Stimulated activated CD8-positive, alpha-beta memory T cell treated with anti-CD3 and anti-CD28 coated beads, Interleukin-15, amount 100 ng/mL, for 24 hours (primary cell): Measurements from ENCODE around the gene IL1R1.

ENCODE experiments used
- DNase-seq: peaks from one replicate; pipeline ENCODE4 v3.0.0-alpha.2; 2020; ENCODE audit warnings: low read depth

The IL1R1 gene

DNA sequence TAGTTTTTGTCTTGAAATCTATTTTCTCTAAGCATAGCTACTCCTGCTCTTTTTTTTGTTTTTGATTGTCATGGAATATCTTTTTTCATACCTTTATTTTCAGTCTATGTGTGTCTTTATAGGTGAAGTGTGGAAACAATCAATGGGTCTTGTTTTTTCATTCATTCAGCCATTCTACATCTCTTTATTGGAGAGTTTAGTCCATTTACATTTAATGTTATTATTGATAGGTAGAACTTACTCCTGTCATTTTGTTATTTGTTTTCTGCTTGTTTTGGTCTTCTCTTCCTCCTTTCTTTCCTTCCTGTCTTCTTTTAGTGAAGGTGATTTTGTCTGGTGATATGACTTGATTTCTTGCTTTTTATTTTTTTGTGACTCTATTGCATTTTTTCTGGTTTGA is 62.1 kb downstream of the IL1R1 start:
- no peak for DNase-seq

DNA sequence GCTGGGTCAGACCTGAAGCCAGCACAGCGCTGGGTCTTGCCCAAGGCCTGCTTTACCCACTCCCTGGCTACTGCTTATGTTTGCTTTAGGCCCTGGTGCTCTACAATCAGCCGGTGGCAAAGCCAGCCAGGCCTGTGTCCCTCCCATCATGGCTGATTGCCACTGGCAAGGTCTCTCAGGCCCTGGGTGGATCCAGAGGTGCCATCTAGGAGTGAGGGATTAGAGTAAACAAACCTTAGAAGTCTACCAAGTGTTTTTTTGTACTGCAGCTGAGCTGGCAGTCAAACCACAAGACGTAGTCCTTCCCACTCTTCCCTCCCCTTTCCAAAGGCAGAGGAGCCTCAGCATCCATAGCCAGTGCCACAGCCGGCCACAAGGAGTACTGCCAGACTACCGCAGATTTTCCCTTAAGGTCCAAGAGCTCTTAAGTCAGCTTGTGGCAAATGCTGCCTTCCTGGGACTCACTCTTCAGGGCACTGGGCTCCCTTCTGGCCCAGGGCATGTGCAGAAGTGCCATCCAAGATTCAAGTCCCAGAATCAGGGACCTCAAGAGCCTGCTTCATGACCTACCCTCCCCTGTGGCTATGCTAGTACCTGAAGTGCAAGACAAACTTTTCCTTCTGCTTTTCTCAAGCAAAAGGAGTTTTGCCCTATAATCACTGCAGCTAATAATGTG is 64.3 kb downstream of the IL1R1 start:
- no peak for DNase-seq

DNA sequence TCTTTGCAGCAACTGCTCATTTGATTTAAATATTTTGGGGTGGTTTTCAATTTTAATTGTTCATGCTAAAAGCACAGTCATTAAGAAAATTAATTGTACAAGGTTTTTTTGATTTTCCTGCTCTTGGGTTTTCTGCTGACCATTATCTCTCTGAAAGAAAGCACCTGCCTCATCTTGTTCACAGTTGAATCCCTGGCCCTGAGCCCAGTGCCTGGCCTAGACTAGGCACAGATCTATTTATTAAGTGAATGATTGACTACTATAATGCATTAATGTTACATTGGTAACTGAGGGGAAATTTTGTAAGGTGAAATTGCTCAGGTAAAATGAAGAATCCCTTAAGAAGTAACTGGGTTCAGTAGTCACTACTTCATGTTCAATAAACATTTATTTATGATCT is 66.2 kb downstream of the IL1R1 start:
- no peak for DNase-seq

DNA sequence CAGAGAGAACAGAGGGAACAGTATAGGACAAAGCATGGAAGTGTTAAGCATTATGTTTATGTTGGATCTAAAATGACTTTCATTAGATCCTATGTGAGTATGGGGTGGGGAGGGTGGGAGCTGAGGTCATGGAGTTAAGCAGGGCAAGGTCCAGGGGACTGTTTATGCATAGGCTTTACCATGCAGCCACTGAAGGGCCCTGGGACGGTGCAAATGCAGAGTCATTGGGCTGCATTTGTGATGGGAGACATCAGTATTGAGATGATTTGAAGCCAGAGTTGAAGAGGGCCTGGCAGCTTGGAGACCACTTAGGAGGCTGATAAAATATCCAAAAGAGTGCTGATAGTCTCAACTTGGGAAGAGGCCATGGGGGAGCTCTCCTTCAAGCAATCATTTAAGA is 66.9 kb downstream of the IL1R1 start:
- no peak for DNase-seq

DNA sequence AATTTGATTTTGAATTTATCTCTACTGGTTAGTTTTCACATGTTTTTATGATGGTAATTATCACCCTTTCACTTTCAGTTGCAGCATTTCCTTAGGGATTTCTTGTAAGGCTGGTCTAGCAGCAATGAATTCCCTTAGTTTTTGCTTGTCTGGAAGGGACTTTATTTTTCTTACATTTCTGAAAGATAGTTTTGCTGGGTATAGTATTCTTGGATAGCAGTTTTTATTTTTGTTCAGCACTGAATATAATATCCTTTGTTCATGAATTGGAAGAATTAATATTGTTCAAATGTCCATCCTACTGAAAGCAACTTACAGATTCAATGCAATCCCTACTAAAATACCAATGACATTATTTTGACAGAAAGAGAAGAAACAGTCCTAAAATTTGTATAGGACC is 74.5 kb downstream of the IL1R1 start:
- no peak for DNase-seq

DNA sequence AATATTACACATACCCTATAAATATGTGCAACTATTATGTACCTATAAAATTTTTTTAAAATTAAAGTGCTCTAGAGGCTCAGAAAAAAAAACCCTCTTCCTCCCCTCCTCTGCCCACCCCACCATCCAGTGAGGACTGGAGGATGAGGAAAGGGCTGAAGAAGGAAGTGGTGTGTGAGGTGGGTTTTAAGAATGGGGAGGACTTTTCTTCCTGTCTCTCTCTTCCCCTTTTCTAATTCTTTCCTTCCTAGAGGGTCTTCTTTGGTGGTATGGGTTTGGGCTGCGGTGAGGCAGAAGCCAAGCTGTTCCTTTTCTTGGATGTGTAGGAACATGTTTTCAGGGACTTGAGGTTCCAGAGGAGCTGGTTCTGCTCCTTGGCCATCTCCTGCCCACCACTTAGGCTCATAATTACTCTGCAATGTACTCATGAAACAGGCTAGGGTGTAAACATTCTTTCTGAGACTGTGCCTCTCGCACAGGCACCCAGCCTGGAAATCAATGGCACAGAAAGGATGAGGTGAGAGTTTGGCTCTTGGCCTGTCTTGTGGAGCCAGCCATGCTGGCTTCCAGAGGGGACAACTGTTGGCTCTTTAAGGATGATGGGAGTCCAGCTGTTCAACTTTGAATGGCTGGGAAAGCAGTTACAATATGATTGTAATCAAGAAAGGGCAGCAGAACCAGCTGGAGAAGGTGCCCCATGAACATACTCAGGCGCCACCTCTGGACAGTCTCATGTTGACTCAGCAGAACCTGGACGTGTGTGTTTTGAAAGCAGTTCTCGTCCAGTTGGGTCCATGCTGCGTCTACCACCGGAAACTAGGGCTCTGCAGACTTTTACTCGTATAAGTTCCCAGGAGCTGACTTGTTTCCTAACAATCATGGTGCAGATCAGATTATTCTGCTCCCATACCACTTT is 82.5 kb downstream of the IL1R1 start:
- DNase-seq = no peak

DNA sequence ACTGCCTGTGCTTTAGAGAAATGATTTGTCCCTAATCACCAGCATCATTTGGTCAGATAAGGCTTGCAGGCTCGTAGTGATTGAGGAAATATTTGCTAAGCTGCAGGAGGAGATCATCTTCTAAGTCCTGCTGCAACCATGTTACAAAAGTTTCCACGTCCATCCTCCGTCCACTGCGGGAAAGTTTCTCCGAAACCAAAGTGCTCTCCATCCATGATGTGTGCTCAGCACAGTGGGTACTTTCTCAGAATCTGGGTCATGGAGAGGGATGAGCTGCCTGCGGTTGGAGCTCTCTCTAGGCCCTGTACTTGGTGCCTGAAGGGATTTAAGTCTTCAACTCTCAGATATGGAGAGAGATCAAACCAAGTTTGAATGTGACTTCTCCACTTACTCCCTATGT is 83.6 kb downstream of the IL1R1 start:
- no peak for DNase-seq

DNA sequence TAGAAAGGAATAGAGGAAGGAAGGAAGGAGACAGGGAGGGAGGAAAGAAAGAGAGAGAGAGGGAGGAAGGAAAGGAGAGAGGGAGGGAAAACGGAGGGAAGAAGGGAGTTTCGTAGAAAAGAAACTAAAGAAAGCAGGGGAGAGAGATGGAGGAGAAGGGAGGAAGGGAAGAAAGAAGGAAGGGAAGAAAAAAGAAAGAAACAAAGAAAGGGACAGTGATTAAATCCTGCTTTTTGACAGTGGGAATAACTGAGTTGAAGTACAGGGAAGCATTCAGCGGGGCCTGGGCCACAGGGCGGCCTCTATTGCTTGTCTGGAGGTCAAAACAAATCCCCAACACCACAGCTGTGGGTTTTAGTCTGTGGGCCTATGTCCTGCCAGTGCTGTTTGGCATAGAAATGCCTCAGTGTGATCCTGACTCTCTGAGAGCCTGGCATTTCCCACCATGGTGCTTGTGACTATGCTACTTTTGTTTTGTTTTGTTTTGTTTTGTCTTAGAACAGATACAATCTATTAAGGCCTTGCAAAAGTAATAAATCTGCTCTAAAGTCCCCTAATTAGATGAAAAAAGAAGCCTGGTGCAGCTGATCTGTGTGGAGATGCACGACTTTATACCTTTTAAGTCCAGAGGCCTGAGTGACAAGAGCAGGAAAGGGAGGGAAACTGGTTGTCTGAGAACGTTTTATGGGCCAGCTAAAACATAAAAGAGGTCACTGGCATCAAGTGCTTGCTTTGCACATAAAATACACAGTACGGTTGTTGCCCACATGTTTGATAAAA is 84.3 kb downstream of the IL1R1 start:
- no peak for DNase-seq

DNA sequence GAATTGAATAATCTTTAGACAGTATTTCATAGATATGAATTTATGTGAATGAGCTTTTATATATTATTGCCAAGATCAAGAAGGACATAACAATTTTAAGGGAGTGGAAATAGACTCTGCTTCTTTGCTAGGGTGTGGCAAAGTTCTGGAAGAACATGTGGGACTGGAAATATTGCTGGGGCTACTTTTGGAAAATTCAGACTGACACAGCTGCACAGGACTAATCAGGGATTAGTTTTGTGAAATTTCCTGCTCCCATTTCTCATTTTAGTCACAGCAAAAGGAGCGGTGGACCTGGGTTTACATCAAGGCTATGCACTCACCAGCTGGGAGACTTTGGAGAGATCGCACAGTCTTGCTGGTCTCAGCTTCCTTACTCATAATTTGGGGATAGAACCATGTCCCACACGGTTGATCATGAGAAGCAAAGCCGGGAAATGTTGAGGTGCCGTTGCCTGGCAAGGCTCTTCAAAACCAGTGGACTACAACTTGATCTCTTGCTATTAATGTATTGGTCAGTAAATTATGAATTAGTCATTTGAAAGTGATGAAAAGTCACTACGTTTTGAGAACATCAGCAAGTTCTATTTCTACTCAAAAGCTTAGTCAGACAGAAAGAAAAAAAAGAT is 86.7 kb downstream of the IL1R1 start:
- no peak for DNase-seq
